Measurements from ENCODE around the gene KLRC1.
"Not testable (repeated sequence)": the region's sequence is repeated elsewhere in the genome, so short reads cannot be mapped to it uniquely, and the experiment has no call there.

DNA sequence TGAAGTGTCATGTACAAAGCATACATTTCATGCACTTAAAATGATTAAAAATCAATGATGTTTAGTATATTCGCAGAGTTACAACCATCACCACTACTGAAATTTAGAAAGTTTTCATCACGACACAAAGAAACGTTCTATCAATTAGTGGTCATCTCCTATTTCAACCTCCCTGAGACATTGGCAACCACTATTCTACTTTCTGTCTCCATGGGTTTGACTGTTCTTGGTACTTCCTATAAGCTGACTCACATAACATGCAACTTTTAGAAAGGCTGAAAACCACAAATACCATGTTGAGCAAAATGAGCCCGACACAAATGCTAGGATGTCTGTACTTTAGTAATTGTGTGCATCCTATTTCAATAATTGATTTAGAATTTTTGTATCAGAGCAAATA lies 22.6 kb downstream of the KLRC1 start:
- TF ChIP-seq, protein P1, sequence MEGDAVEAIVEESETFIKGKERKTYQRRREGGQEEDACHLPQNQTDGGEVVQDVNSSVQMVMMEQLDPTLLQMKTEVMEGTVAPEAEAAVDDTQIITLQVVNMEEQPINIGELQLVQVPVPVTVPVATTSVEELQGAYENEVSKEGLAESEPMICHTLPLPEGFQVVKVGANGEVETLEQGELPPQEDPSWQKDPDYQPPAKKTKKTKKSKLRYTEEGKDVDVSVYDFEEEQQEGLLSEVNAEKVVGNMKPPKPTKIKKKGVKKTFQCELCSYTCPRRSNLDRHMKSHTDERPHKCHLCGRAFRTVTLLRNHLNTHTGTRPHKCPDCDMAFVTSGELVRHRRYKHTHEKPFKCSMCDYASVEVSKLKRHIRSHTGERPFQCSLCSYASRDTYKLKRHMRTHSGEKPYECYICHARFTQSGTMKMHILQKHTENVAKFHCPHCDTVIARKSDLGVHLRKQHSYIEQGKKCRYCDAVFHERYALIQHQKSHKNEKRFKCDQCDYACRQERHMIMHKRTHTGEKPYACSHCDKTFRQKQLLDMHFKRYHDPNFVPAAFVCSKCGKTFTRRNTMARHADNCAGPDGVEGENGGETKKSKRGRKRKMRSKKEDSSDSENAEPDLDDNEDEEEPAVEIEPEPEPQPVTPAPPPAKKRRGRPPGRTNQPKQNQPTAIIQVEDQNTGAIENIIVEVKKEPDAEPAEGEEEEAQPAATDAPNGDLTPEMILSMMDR (IDR thresholded peaks at IDR 0.05 in 2 of 3, conservative IDR thresholded peaks at IDR 0.05 in 1 of 3; ENCODE audit: insufficient read depth in 2 of 3, low read depth in 1 of 3, low read length in 3 of 3) = not testable (repeated sequence)
- TF ChIP-seq CC2D1A (IDR thresholded peaks at IDR 0.05); POLR2A (conservative IDR thresholded peaks at IDR 0.05); SLC30A9 (CRISPR knock-in tag; IDR thresholded peaks at IDR 0.05): not testable (repeated sequence)
